Fibroblast of pulmonary artery (primary cell): ENCODE data around the gene PARK7.
A peak's percentile ranks its signal among the peaks of the same experiment; 100 is the strongest.

ENCODE experiments used
- DNase-seq: peaks from one replicate; pipeline ENCODE4 v3.0.0-alpha.2; 2010; ENCODE audit warnings: low read depth
- H3K4me3 ChIP-seq: replicated peaks from 2 replicates; pipeline ENCODE4 v1.5.1; 2011; ENCODE audit warnings: low read depth, mild to moderate bottlenecking, control low read depth, low read length, moderate library complexity
- TF ChIP-seq, protein P1 (sequence below): IDR thresholded peaks from 2 replicates; pipeline ENCODE4 v1.5.1; 2011; ENCODE audit warnings: mild to moderate bottlenecking, control low read depth, low read length, inconsistent platforms; ENCODE audit errors: missing control alignments

PARK7 gene

DNA sequence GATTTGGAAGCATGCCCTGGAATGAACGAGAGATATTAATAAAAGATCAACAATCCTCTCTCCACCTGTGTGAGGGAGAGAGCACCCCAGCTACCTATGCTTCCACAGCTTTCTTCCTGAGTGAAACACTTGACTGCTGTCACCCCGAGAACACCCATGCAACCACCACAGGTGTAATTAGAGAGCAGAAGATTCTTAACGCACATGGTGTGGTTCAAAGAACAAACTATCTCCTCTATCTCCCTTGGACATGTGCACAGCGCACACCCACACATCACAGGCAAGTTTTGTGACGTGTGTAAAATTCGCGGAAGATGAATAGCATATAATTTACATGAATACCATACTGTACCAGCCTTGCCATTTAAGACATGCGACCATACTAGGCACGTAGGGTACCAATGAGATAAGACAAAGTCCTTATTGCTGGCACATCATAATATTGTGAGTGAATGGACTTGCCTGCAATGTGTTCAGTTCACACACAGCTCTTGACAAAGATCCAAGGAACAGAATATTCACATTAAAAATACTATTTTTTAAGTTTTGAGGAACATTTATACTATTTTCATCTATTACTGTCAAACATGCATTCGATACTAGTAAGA, 53.0 kb downstream of the PARK7 start:
- TF ChIP-seq, protein P1, sequence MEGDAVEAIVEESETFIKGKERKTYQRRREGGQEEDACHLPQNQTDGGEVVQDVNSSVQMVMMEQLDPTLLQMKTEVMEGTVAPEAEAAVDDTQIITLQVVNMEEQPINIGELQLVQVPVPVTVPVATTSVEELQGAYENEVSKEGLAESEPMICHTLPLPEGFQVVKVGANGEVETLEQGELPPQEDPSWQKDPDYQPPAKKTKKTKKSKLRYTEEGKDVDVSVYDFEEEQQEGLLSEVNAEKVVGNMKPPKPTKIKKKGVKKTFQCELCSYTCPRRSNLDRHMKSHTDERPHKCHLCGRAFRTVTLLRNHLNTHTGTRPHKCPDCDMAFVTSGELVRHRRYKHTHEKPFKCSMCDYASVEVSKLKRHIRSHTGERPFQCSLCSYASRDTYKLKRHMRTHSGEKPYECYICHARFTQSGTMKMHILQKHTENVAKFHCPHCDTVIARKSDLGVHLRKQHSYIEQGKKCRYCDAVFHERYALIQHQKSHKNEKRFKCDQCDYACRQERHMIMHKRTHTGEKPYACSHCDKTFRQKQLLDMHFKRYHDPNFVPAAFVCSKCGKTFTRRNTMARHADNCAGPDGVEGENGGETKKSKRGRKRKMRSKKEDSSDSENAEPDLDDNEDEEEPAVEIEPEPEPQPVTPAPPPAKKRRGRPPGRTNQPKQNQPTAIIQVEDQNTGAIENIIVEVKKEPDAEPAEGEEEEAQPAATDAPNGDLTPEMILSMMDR: no peak
- DNase-seq: no peak
- H3K4me3 ChIP-seq: no peak overlapping the region

DNA sequence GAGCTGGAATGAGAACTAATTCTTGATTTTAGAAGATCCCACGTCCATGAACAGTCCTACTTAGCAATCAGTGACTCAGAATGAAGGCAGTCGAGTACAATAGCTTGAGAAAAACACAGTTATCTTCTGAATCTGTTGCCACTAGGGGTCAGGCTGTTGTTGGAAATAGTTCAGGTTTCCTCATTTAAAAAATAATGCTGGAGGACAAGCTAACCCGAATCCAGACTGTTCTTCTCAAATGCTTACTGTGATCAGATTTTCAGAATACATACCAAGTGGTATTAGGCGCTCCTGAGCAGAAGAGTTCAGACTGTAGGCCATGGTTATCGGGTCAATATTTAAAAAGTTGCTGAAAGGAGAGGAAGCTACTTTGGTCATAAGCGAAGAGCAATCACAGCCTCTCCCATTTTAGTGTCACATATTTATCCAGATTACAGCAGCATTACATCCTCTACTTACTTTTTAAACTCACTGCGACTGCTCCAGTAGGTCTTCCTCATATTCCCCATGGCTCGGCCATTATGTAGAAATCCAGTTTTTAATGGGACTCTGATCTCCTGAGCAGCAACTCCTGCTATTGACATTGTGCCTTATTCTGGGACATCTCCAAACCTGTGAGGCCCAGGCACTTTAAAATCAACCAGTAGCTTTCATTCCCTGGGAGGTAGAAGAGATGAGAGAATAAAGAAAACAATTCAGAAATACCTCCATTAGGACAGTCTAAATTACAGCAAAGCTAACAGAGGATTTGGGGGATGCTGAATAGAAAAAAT, 53.7 kb downstream of the PARK7 start:
- TF ChIP-seq, protein P1: peak; percentile 63
- peak; percentile 92 for DNase-seq
- peak overlapping the region; percentile 11 for H3K4me3 ChIP-seq

DNA sequence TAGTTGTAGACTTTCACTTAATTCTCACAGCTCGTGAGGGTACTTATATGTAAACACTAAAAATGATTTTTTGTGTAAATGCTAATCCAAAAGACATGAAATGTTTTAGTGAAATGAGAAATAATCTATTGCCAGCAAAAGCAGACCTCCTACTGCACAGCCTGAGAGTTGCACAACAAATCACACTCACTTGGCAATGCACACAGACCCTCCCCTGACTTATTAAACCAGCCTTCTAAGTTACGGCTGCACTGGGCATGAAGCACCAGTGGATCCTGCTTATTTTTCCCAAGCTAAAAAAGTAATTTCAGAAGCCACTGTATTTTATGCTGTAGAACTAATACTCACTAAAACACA, 54.3 kb downstream of the PARK7 start:
- H3K4me3 ChIP-seq: peak overlapping the region; percentile 15
- TF ChIP-seq, protein P1: no peak
- peak; percentile 81 for DNase-seq

DNA sequence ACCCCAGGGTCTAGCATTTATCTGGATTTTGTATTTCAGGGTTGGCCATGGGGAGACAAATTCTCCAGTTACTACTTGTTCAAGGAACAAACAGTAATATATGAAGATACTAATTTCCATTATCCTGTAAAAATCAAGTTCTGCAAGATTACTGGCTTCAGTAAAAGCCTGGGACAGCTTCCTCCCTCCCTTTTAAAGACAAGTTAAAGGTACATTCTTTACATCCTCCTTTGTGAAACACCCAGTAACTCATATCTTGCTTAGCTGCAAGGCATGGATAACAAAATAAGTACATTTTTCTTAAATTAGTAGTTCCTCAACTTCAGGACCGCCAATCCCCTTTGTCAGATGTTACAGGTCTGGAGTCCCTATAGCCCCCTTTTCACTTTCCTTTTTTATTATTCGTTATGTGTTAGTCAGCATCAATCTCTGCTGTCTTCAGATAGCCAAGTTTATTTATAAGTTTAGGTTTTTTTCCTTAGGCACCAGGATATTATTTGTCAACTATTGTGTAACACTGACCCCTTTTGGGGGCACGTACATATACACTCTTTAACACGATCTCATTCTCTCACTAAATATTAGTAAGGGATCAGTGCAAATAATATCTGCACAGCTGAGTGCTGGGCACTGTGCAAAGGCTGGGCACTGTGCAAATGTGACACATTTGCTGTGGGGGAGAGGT, 54.8 kb downstream of the PARK7 start:
- no peak for DNase-seq
- H3K4me3 ChIP-seq: peak overlapping the region; percentile 15
- TF ChIP-seq, protein P1: no peak

DNA sequence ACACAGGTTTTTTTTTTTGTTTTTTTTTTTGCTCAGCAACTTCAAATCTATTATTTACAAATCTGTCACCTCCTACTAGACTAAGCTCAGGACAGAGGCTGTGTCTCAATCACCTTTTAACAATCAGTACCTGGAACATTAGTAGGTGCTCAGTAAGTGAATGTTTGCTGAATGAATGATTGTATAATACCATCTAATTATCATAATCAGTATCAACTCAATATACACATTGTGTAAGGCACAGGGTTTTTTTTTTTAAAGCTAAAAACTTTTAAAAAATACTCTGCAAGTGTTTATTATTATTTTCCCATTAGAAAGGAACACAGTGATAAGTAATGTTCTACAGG, 55.4 kb downstream of the PARK7 start:
- no peak for DNase-seq
- H3K4me3 ChIP-seq: no peak overlapping the region
- TF ChIP-seq, protein P1: no peak

DNA sequence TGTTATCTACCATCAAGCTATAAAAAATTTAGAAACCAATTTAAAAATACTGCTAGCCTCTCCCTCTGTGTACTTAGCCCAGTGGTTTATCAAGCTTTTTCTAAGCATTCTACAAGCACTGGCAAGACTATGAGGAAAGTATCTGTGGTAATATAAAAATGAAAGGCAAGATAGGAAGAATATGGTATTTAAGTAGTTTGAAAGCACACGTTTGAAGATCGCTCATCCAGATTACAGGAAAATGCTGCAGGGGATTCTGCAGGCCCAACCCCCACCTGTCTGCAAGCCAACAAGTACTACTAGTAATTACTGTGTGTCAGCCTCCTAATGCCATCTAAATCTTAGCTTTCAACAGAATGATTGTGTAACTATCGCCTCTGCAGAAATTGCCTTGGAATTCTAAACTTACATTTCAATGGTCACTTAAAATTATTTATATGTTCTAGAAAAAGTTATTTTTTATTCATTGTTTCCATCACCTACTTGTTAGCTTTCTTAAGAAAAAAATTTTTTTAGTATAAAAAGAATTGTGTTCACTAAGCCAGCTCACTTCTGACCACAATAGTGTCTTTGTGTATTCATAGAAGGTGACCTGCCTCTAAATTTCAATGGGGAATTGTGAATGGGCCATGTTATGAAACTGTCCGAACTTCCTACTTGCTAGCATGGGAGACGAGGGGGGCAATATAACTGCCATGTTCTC, 56.1 kb downstream of the PARK7 start:
- DNase-seq: no peak
- no peak overlapping the region for H3K4me3 ChIP-seq
- TF ChIP-seq, protein P1: no peak
